ENCODE data around the gene PAX3.

Gene PAX3

GRCh38 chr2:222307143-222307756, 8.5 kb upstream of the PAX3 start:
- H3K4me3 ChIP-seq (ENCODE audit: low read length): no peak overlapping the region
- no peaks in the 10 kb centered on the region for H3K79me2 ChIP-seq (ENCODE audit: low read length)
- no peaks in the 10 kb centered on the region for H3K4me1 ChIP-seq (ENCODE audit: low read length)
- no peak overlapping the region for H2AFZ ChIP-seq (ENCODE audit: low read length)
- no peaks in the 10 kb centered on the region for H3F3A ChIP-seq (ENCODE audit: insufficient read depth, low read length)
- H3K9me2 ChIP-seq (replicated peaks; ENCODE audit: insufficient read depth, low read length): no peaks in the 10 kb centered on the region
- H3K9ac ChIP-seq (ENCODE audit: low read length): no peak overlapping the region
- DNase-seq: no peak
- TF ChIP-seq EZH2phosphoT487 (IDR thresholded peaks at IDR 0.05; ENCODE audit: low read length): no peak
- TF ChIP-seq EZH2 (optimal IDR thresholded peaks at IDR 0.05; ENCODE audit: low read depth, low read length): no peak
- TF ChIP-seq CTCF (IDR thresholded peaks at IDR 0.05; ENCODE audit: low read length): no peak
- H3K36me3 ChIP-seq (replicated peaks; ENCODE audit: insufficient read depth, low read length): no peaks in the 10 kb centered on the region
- H3K27me3 ChIP-seq (replicated peaks; ENCODE audit: insufficient read depth, low read length): peaks cover 62% of the 10 kb centered on the region
- H4K20me1 ChIP-seq (ENCODE audit: insufficient read depth, low read length): no peaks in the 10 kb centered on the region
- no peak overlapping the region for H3K27ac ChIP-seq (ENCODE audit: low read length)
- no peaks in the 10 kb centered on the region for H3K9me3 ChIP-seq (replicated peaks; ENCODE audit: insufficient read depth, low read length)
- no peak overlapping the region for H3K4me2 ChIP-seq (ENCODE audit: low read depth, low read length)

- Histone ChIP-seq H3K79me2 (ENCODE audit: low read length) (no peaks in the 10 kb centered on the region), H3K27ac (ENCODE audit: low read length) (no peak overlapping the region), H3K27me3 (replicated peaks; ENCODE audit: insufficient read depth, low read length) (peaks cover 65% of the 10 kb centered on the region), H3K4me3 (ENCODE audit: low read length) (peak overlapping the region; percentile 72), H2AFZ (ENCODE audit: low read length) (peak overlapping the region; percentile 60), H3K9me2 (replicated peaks; ENCODE audit: insufficient read depth, low read length) (no peaks in the 10 kb centered on the region), H3K36me3 (replicated peaks; ENCODE audit: insufficient read depth, low read length) (no peaks in the 10 kb centered on the region), H3K9me3 (replicated peaks; ENCODE audit: insufficient read depth, low read length) (no peaks in the 10 kb centered on the region), H3K4me2 (ENCODE audit: low read depth, low read length) (peak overlapping the region; percentile 99), H4K20me1 (ENCODE audit: insufficient read depth, low read length) (no peaks in the 10 kb centered on the region), H3K9ac (ENCODE audit: low read length) (no peak overlapping the region), H3F3A (ENCODE audit: insufficient read depth, low read length) (no peaks in the 10 kb centered on the region), H3K4me1 (ENCODE audit: low read length) (no peaks in the 10 kb centered on the region)
- no peak for TF ChIP-seq EZH2phosphoT487 (IDR thresholded peaks at IDR 0.05; ENCODE audit: low read length)
- no peak for TF ChIP-seq CTCF (IDR thresholded peaks at IDR 0.05; ENCODE audit: low read length)
- no peak for TF ChIP-seq EZH2 (optimal IDR thresholded peaks at IDR 0.05; ENCODE audit: low read depth, low read length)
- DNase-seq: no peak
These were observed 7.8 kb upstream of the PAX3 start for GRCh38 chr2:222306393-222307142.

- H3K4me2 ChIP-seq (ENCODE audit: low read depth, low read length): peak overlapping the region; percentile 99
- H3K4me1 ChIP-seq (ENCODE audit: low read length): no peaks in the 10 kb centered on the region
- peak overlapping the region; percentile 60 for H2AFZ ChIP-seq (ENCODE audit: low read length)
- H3K9me3 ChIP-seq (replicated peaks; ENCODE audit: insufficient read depth, low read length): no peaks in the 10 kb centered on the region
- no peaks in the 10 kb centered on the region for H3K36me3 ChIP-seq (replicated peaks; ENCODE audit: insufficient read depth, low read length)
- H3K79me2 ChIP-seq (ENCODE audit: low read length): no peaks in the 10 kb centered on the region
- H3K9me2 ChIP-seq (replicated peaks; ENCODE audit: insufficient read depth, low read length): no peaks in the 10 kb centered on the region
- DNase-seq: no peak
- peaks cover 73% of the 10 kb centered on the region for H3K27me3 ChIP-seq (replicated peaks; ENCODE audit: insufficient read depth, low read length)
- no peak overlapping the region for H3K27ac ChIP-seq (ENCODE audit: low read length)
- no peak overlapping the region for H3K9ac ChIP-seq (ENCODE audit: low read length)
- TF ChIP-seq EZH2 (optimal IDR thresholded peaks at IDR 0.05; ENCODE audit: low read depth, low read length) (no peak), EZH2phosphoT487 (IDR thresholded peaks at IDR 0.05; ENCODE audit: low read length) (no peak), CTCF (IDR thresholded peaks at IDR 0.05; ENCODE audit: low read length) (no peak)
- H3F3A ChIP-seq (ENCODE audit: insufficient read depth, low read length): no peaks in the 10 kb centered on the region
- H3K4me3 ChIP-seq (ENCODE audit: low read length): peak overlapping the region; percentile 72
- H4K20me1 ChIP-seq (ENCODE audit: insufficient read depth, low read length): no peaks in the 10 kb centered on the region
These were observed 7.0 kb upstream of the PAX3 start for GRCh38 chr2:222305516-222306392.

Measured in MM.1S (cell line).